K562 (cell line): ENCODE results near the gene ITIH6.
"Not testable (repeated sequence)": the region's sequence is repeated elsewhere in the genome, so short reads cannot be mapped to it uniquely, and the experiment has no call there.

Source experiments
- ARHGAP35 ChIP-seq: fragments of 450-650 bp; IDR thresholded peaks from 2 replicates; pipeline ENCODE4 v1.6.1; 2018; ENCODE audit not compliant: partially characterized antibody
- BRD4 ChIP-seq: fragments of 200-600 bp; sonication (generic); IDR thresholded peaks from 2 replicates; pipeline ENCODE4 v1.6.1; 2017; ENCODE audit warnings: inconsistent platforms
- CREB1 ChIP-seq, 2 experiments: sonication (generic) in 1 of 2; formaldehyde crosslinking in 1 of 2; IDR thresholded peaks; 2 replicates each; pipeline versions ENCODE4 v1.6.1 to v1.8.0; 2012 to 2022; ENCODE audit warnings: inconsistent platforms in 1 of 2, mild to moderate bottlenecking in 1 of 2, missing genetic modification reagents in 1 of 2, moderate library complexity in 1 of 2
- EP300 ChIP-seq: IDR thresholded peaks from 2 replicates; pipeline ENCODE4 v1.6.1; 2012; ENCODE audit warnings: low read length, improper control_type of control experiment
- EWSR1 ChIP-seq: fragments of 450-650 bp; IDR thresholded peaks from 2 replicates; pipeline ENCODE4 v1.6.1; 2018; ENCODE audit warnings: borderline replicate concordance, mild to moderate bottlenecking, low read depth, moderate library complexity; ENCODE audit not compliant: partially characterized antibody
- POLR2A ChIP-seq: fragments of 450-650 bp; conservative IDR thresholded peaks from 2 replicates; pipeline ENCODE4 v1.6.1; 2016
- REST ChIP-seq, 2 experiments: fragments of 450-650 bp; formaldehyde crosslinking in 1 of 2; IDR thresholded peaks; 2 replicates each; pipeline versions ENCODE4 v1.4.0 to v1.6.1; 2014 to 2020; ENCODE audit warnings: mild to moderate bottlenecking in 2 of 2, borderline replicate concordance in 1 of 2, low read depth in 1 of 2
- TOE1 ChIP-seq, 2 experiments: fragments of 450-650 bp in 1 of 2; sonication (generic) in 1 of 2; formaldehyde crosslinking in 1 of 2; IDR thresholded peaks; 2 replicates each; pipeline versions ENCODE4 v1.7.1 to v1.8.0; 2016 to 2022; ENCODE audit warnings: borderline replicate concordance in 2 of 2, mild to moderate bottlenecking in 2 of 2, antibody characterized with exemption in 1 of 2, inconsistent platforms in 1 of 2, low read depth in 1 of 2, missing genetic modification reagents in 1 of 2, moderate library complexity in 1 of 2
- ZBTB40 ChIP-seq, 2 experiments: fragments of 450-650 bp in 1 of 2; sonication (generic) in 1 of 2; formaldehyde crosslinking in 1 of 2; IDR thresholded peaks; 2 replicates each; pipeline versions ENCODE4 v1.7.1 to v1.9.0; 2016 to 2022; ENCODE audit warnings: inconsistent platforms in 1 of 2, mild to moderate bottlenecking in 1 of 2, missing genetic modification reagents in 1 of 2
- ZBTB49 ChIP-seq: sonication (generic); formaldehyde crosslinking; IDR thresholded peaks from 2 replicates; pipeline ENCODE4 v1.8.0; 2022; ENCODE audit warnings: missing genetic modification reagents, mild to moderate bottlenecking, borderline replicate concordance

- TF ChIP-seq POLR2A; BRD4; EP300; REST (IDR thresholded peaks at IDR 0.05; ENCODE audit: borderline replicate concordance); REST (CRISPR knock-in tag; IDR thresholded peaks at IDR 0.05; ENCODE audit: low read depth); TOE1 (IDR thresholded peaks at IDR 0.05; ENCODE audit: borderline replicate concordance); TOE1 (CRISPR knock-in tag; IDR thresholded peaks at IDR 0.05; ENCODE audit: borderline replicate concordance, low read depth); CREB1 (IDR thresholded peaks at IDR 0.05); CREB1 (CRISPR knock-in tag; IDR thresholded peaks at IDR 0.05); ZBTB40 (IDR thresholded peaks at IDR 0.05); ZBTB40 (CRISPR knock-in tag; IDR thresholded peaks at IDR 0.05); ARHGAP35; ZBTB49; EWSR1: not testable (repeated sequence)
These were observed 59.5 kb downstream of the ITIH6 start for GRCh38 chrX:54738567-54738966.
